Osteoblast (primary cell): ENCODE measurements around the gene COPS2. TPM values are rescaled to one million over a fixed set of nuclear protein-coding genes. Genes with fewer than 3 reads are reported as not detected.

Experiments
- DNase-seq: peaks from one replicate; pipeline ENCODE4 v3.0.0; 2011; ENCODE audit warnings: low spot score, mixed read lengths; ENCODE audit not compliant: insufficient read length; ENCODE audit errors: missing footprints
- H2AFZ ChIP-seq: 2 replicates; pipeline ENCODE4 v1.6.0; 2011; ENCODE audit warnings: mild to moderate bottlenecking, low read length
- H3K27ac ChIP-seq: 2 replicates; pipeline ENCODE4 v1.5.1; 2011; ENCODE audit warnings: mild to moderate bottlenecking, low read depth, low read length, moderate library complexity
- H3K27me3 ChIP-seq: 2 replicates; pipeline ENCODE4 v1.6.0; 2012; ENCODE audit warnings: mild to moderate bottlenecking, control low read depth, inconsistent platforms, low read length, moderate library complexity; ENCODE audit not compliant: insufficient read depth
- H3K36me3 ChIP-seq: 2 replicates; pipeline ENCODE4 v1.5.1; 2011; ENCODE audit warnings: mild to moderate bottlenecking, low read length, control low read depth, moderate library complexity; ENCODE audit not compliant: insufficient read depth
- H3K4me1 ChIP-seq: 2 replicates; pipeline ENCODE4 v1.5.1; 2011; ENCODE audit warnings: mild to moderate bottlenecking, low read length, control low read depth, moderate library complexity; ENCODE audit not compliant: insufficient read depth
- H3K4me2 ChIP-seq: 2 replicates; pipeline ENCODE4 v1.6.0; 2011; ENCODE audit warnings: mild to moderate bottlenecking, low read length; ENCODE audit not compliant: insufficient read depth
- H3K4me3 ChIP-seq: fragments of 200-600 bp; sonication (generic); 3 replicates; pipeline ENCODE4 v1.5.1; 2012; ENCODE audit warnings: mild to moderate bottlenecking, low read length, inconsistent platforms; ENCODE audit not compliant: insufficient read depth
- H3K79me2 ChIP-seq: 2 replicates; pipeline ENCODE4 v1.6.0; 2012; ENCODE audit warnings: mild to moderate bottlenecking, low read length, control low read depth, inconsistent platforms; ENCODE audit not compliant: insufficient read depth
- H3K9me3 ChIP-seq: 2 replicates; pipeline ENCODE4 v1.5.1; 2011; ENCODE audit warnings: low read depth, low read length, control low read depth
- H4K20me1 ChIP-seq: 2 replicates; pipeline ENCODE4 v1.6.0; 2012; ENCODE audit warnings: mild to moderate bottlenecking, low read length, control low read depth; ENCODE audit not compliant: insufficient read depth
- CTCF ChIP-seq: IDR thresholded peaks from 2 replicates; pipeline ENCODE4 v1.5.1; 2011; ENCODE audit warnings: mild to moderate bottlenecking, low read depth, low read length, moderate library complexity; ENCODE audit errors: extremely low read depth
- total RNA-seq: library from RNA; depleted of rRNA; stranded (reverse); fragments of >200 nt; gene quantifications from 2 replicates; pipeline ENCODE4 v1.2.3, GENCODE V29; 2012

Gene COPS2
- total RNA-seq, 1 donor: 101 TPM

GRCh38 chr15:49171790-49172189 is 16.4 kb upstream of the COPS2 start:
- DNase-seq: no peak
- peaks cover 4% of the 10 kb centered on the region for H3K4me1 ChIP-seq
- no peak for TF ChIP-seq CTCF
- H2AFZ ChIP-seq: no peak overlapping the region
- H3K36me3 ChIP-seq: no peaks in the 10 kb centered on the region
- H3K27ac ChIP-seq: no peak overlapping the region
- no peaks in the 10 kb centered on the region for H3K27me3 ChIP-seq
- no peak overlapping the region for H3K4me3 ChIP-seq
- H3K9me3 ChIP-seq: no peaks in the 10 kb centered on the region
- peaks cover 5% of the 10 kb centered on the region for H4K20me1 ChIP-seq
- no peak overlapping the region for H3K4me2 ChIP-seq
- peaks cover 58% of the 10 kb centered on the region for H3K79me2 ChIP-seq

GRCh38 chr15:49169880-49170597 is 14.6 kb upstream of the COPS2 start, which contains the start of gene GALK2:
Gene GALK2 (plus strand): TSS chr15:49170247. CDS start chr15:49170323, 76 bp downstream.
- Histone ChIP-seq H3K27me3 (no peaks in the 10 kb centered on the region), H3K9me3 (no peaks in the 10 kb centered on the region), H3K79me2 (peaks cover 43% of the 10 kb centered on the region), H4K20me1 (peaks cover 3% of the 10 kb centered on the region), H3K4me2 (peak within 1 kb of the TSS; percentile 83), H3K27ac (peak within 1 kb of the TSS; percentile 78), H3K4me3 (peak within 1 kb of the TSS; percentile 80), H2AFZ (peak within 1 kb of the TSS; percentile 94), H3K4me1 (peaks cover 4% of the 10 kb centered on the region), H3K36me3 (no peaks in the 10 kb centered on the region)
- no peak for TF ChIP-seq CTCF
- DNase-seq: peak; percentile 85

- DNase-seq: no peak
- H3K79me2 ChIP-seq: peaks cover 30% of the 10 kb centered on the region
These were observed 12.6 kb upstream of the COPS2 start for GRCh38 chr15:49168016-49168415.

More at GRCh38 chr15:49168016-49168415, 12.6 kb upstream of the COPS2 start:
- H3K27ac ChIP-seq: no peak overlapping the region
- H2AFZ ChIP-seq: no peak overlapping the region
- H3K4me2 ChIP-seq: no peak overlapping the region
- H3K4me3 ChIP-seq: no peak overlapping the region
- no peaks in the 10 kb centered on the region for H3K9me3 ChIP-seq
- no peaks in the 10 kb centered on the region for H3K27me3 ChIP-seq
- no peaks in the 10 kb centered on the region for H4K20me1 ChIP-seq
- H3K36me3 ChIP-seq: no peaks in the 10 kb centered on the region
- H3K4me1 ChIP-seq: peaks cover 4% of the 10 kb centered on the region
- TF ChIP-seq CTCF: no peak
